Neural progenitor cell (in vitro differentiated cells): ENCODE measurements around the gene NCOA3. TPM values are rescaled to one million over a fixed set of nuclear protein-coding genes. Genes with fewer than 3 reads are reported as not detected.
A peak's percentile ranks its signal among the peaks of the same experiment; 100 is the strongest.
"Not testable (repeated sequence)": the region's sequence is repeated elsewhere in the genome, so short reads cannot be mapped to it uniquely, and the experiment has no call there.

Experiments
- DNase-seq: peaks from one replicate; pipeline ENCODE4 v3.0.0-alpha.2; 2016; ENCODE audit warnings: low spot score
- H2AFZ ChIP-seq: fragments of 200-600 bp; sonication (generic); replicated peaks from 2 replicates; pipeline ENCODE4 v1.6.1; 2016; ENCODE audit warnings: antibody characterized with exemption
- H3F3A ChIP-seq: fragments of 200-600 bp; sonication (generic); 2 replicates; pipeline ENCODE4 v1.6.1; 2016; ENCODE audit warnings: antibody characterized with exemption, low read depth
- H3K27ac ChIP-seq: fragments of 200-600 bp; sonication (generic); 2 replicates; pipeline ENCODE4 v1.5.1; 2016; ENCODE audit warnings: mild to moderate bottlenecking
- H3K27me3 ChIP-seq: fragments of 200-600 bp; sonication (generic); 2 replicates; pipeline ENCODE4 v1.6.1; 2016; ENCODE audit warnings: mild to moderate bottlenecking, moderate library complexity
- H3K36me3 ChIP-seq: fragments of 200-600 bp; sonication (generic); 2 replicates; pipeline ENCODE4 v1.5.1; 2016
- H3K4me1 ChIP-seq: fragments of 200-600 bp; sonication (generic); 2 replicates; pipeline ENCODE4 v1.6.1; 2016; ENCODE audit warnings: mixed run types
- H3K4me2 ChIP-seq: fragments of 200-600 bp; sonication (generic); 2 replicates; pipeline ENCODE4 v1.6.1; 2016
- H3K4me3 ChIP-seq: fragments of 200-600 bp; sonication (generic); 2 replicates; pipeline ENCODE4 v1.5.1; 2016
- H3K79me2 ChIP-seq: fragments of 200-600 bp; sonication (generic); 2 replicates; pipeline ENCODE4 v1.6.1; 2016; ENCODE audit warnings: low read depth
- H3K9ac ChIP-seq: fragments of 200-600 bp; sonication (generic); 2 replicates; pipeline ENCODE4 v1.6.1; 2016
- H3K9me3 ChIP-seq: fragments of 200-600 bp; sonication (generic); 2 replicates; pipeline ENCODE4 v1.5.1; 2016; ENCODE audit warnings: low read depth
- H4K20me1 ChIP-seq: fragments of 200-600 bp; sonication (generic); 2 replicates; pipeline ENCODE4 v1.6.1; 2016; ENCODE audit warnings: low read depth
- H3K27ac Mint-ChIP-seq: 3 replicates; pipeline ENCODE4 v1.8.0; 2021; ENCODE audit warnings: mixed read lengths
- H3K27me3 Mint-ChIP-seq: 2 replicates; pipeline ENCODE4 v1.8.0; 2022; ENCODE audit warnings: low read depth, mild to moderate bottlenecking, inconsistent platforms, moderate library complexity, mixed read lengths; ENCODE audit not compliant: insufficient read depth
- H3K36me3 Mint-ChIP-seq: 3 replicates; pipeline ENCODE4 v1.8.0; 2021; ENCODE audit warnings: mixed read lengths
- H3K4me1 Mint-ChIP-seq: 3 replicates; pipeline ENCODE4 v1.8.0; 2021; ENCODE audit warnings: mixed read lengths
- H3K4me3 Mint-ChIP-seq: 3 replicates; pipeline ENCODE4 v1.8.0; 2021; ENCODE audit warnings: mild to moderate bottlenecking, moderate library complexity, mixed read lengths
- H3K9me3 Mint-ChIP-seq: 3 replicates; pipeline ENCODE4 v1.8.0; 2020; ENCODE audit warnings: mixed read lengths
- CTCF ChIP-seq: fragments of 200-600 bp; sonication (generic); IDR thresholded peaks from 2 replicates; pipeline ENCODE4 v1.5.1; 2017; ENCODE audit warnings: antibody characterized with exemption, mild to moderate bottlenecking
- EZH2 ChIP-seq: fragments of 200-600 bp; sonication (generic); IDR thresholded peaks from 2 replicates; pipeline ENCODE4 v1.6.1; 2017; ENCODE audit warnings: antibody characterized with exemption, mild to moderate bottlenecking, moderate library complexity
- EZH2phosphoT487 ChIP-seq: fragments of 200-600 bp; sonication (generic); IDR thresholded peaks from 2 replicates; pipeline ENCODE4 v1.6.1; 2017; ENCODE audit warnings: antibody characterized with exemption
- total RNA-seq: library from RNA; depleted of rRNA; stranded (reverse); fragments of >200 nt; gene quantifications from 2 replicates; pipeline ENCODE4 v1.2.3, GENCODE V29; 2015; ENCODE audit warnings: low replicate concordance

NCOA3 gene
- total RNA-seq, 1 donor from 2014 or later = 64.5 TPM

GRCh38 chr20:47456952-47457724, 44.5 kb upstream of the NCOA3 start:
- no peaks in the 10 kb centered on the region for H3K9me3 Mint-ChIP-seq
- H3K27me3 ChIP-seq = no peaks in the 10 kb centered on the region
- no peaks in the 10 kb centered on the region for H3K36me3 ChIP-seq
- H2AFZ ChIP-seq = no peak overlapping the region
- H3K27me3 Mint-ChIP-seq = peaks cover 7% of the 10 kb centered on the region
- no peaks in the 10 kb centered on the region for H3K79me2 ChIP-seq
- H3F3A ChIP-seq = no peaks in the 10 kb centered on the region
- no peaks in the 10 kb centered on the region for H3K4me1 ChIP-seq
- no peak overlapping the region for H3K9ac ChIP-seq
- no peaks in the 10 kb centered on the region for H3K9me3 ChIP-seq
- no peaks in the 10 kb centered on the region for H3K4me1 Mint-ChIP-seq
- no peak overlapping the region for H3K4me3 Mint-ChIP-seq
- no peak overlapping the region for H3K4me2 ChIP-seq
- no peak overlapping the region for H3K4me3 ChIP-seq
- TF ChIP-seq CTCF = no peak
- no peaks in the 10 kb centered on the region for H4K20me1 ChIP-seq
- no peak overlapping the region for H3K27ac Mint-ChIP-seq
- H3K27ac ChIP-seq = no peak overlapping the region
- DNase-seq = no peak
- no peaks in the 10 kb centered on the region for H3K36me3 Mint-ChIP-seq

GRCh38 chr20:47458280-47459050, 43.2 kb upstream of the NCOA3 start:
- not testable (repeated sequence) for H3F3A ChIP-seq, H3K4me3 ChIP-seq, H3K9me3 Mint-ChIP-seq, H4K20me1 ChIP-seq, H3K36me3 ChIP-seq, H3K4me2 ChIP-seq, H3K27ac Mint-ChIP-seq, H3K4me1 ChIP-seq, H3K9me3 ChIP-seq, DNase-seq, H3K36me3 Mint-ChIP-seq, H2AFZ ChIP-seq, H3K27ac ChIP-seq, H3K27me3 ChIP-seq, H3K4me1 Mint-ChIP-seq, H3K9ac ChIP-seq, H3K79me2 ChIP-seq, H3K4me3 Mint-ChIP-seq
- H3K27me3 Mint-ChIP-seq = peaks cover 11% of the 10 kb centered on the region

- no peak overlapping the region for H3K4me2 ChIP-seq
- TF ChIP-seq EZH2phosphoT487 = no peak
- TF ChIP-seq EZH2 = no peak
- TF ChIP-seq CTCF = no peak
- no peak overlapping the region for H3K27ac ChIP-seq
- DNase-seq = no peak
- no peaks in the 10 kb centered on the region for H4K20me1 ChIP-seq
- H3F3A ChIP-seq = no peaks in the 10 kb centered on the region
- no peak overlapping the region for H3K27ac Mint-ChIP-seq
- no peaks in the 10 kb centered on the region for H3K36me3 ChIP-seq
- H3K4me1 ChIP-seq = no peaks in the 10 kb centered on the region
- H3K36me3 Mint-ChIP-seq = no peaks in the 10 kb centered on the region
- H2AFZ ChIP-seq = peak overlapping the region; percentile 26
- no peak overlapping the region for H3K4me3 ChIP-seq
- no peaks in the 10 kb centered on the region for H3K4me1 Mint-ChIP-seq
- H3K79me2 ChIP-seq = no peaks in the 10 kb centered on the region
- H3K9ac ChIP-seq = no peak overlapping the region
- no peak overlapping the region for H3K4me3 Mint-ChIP-seq
- H3K27me3 ChIP-seq = no peaks in the 10 kb centered on the region
- peaks cover 12% of the 10 kb centered on the region for H3K27me3 Mint-ChIP-seq
- no peaks in the 10 kb centered on the region for H3K9me3 ChIP-seq
- no peaks in the 10 kb centered on the region for H3K9me3 Mint-ChIP-seq
These were observed 42.2 kb upstream of the NCOA3 start for GRCh38 chr20:47459344-47460073.

- not testable (repeated sequence) for H3K79me2 ChIP-seq, H3K9ac ChIP-seq, H3K27ac ChIP-seq, H3K4me3 ChIP-seq, H3K36me3 ChIP-seq, H3K4me3 Mint-ChIP-seq, H3K4me1 Mint-ChIP-seq, H3K36me3 Mint-ChIP-seq, H3K9me3 ChIP-seq, H4K20me1 ChIP-seq, H3F3A ChIP-seq, H3K4me2 ChIP-seq, H3K9me3 Mint-ChIP-seq, H3K27me3 ChIP-seq, H3K27ac Mint-ChIP-seq, H3K4me1 ChIP-seq, H2AFZ ChIP-seq, DNase-seq
- peaks cover 12% of the 10 kb centered on the region for H3K27me3 Mint-ChIP-seq
These were observed 41.0 kb upstream of the NCOA3 start for GRCh38 chr20:47460761-47461112.
